WERI-Rb-1 (cell line): ENCODE measurements around the gene VMP1.
"Not testable (repeated sequence)": the region's sequence is repeated elsewhere in the genome, so short reads cannot be mapped to it uniquely, and the experiment has no call there.

Experiments
- DNase-seq: peaks from one replicate; pipeline ENCODE4 v3.0.0-alpha.2; 2020
- H3K27ac ChIP-seq: fragments of 250-450 bp; sonication (Bioruptor Pico); 2 replicates; pipeline ENCODE4 v1.5.1; 2020; ENCODE audit warnings: mild to moderate bottlenecking, moderate library complexity
- H3K27me3 ChIP-seq: fragments of 250-450 bp; sonication (Bioruptor Pico); 2 replicates; pipeline ENCODE4 v1.5.1; 2021; ENCODE audit warnings: mild to moderate bottlenecking, low read depth, moderate library complexity; ENCODE audit not compliant: insufficient read depth, severe bottlenecking
- H3K36me3 ChIP-seq: fragments of 250-450 bp; sonication (Bioruptor Pico); 2 replicates; pipeline ENCODE4 v1.5.1; 2020; ENCODE audit warnings: mild to moderate bottlenecking, moderate library complexity
- H3K4me3 ChIP-seq: 2 replicates; pipeline ENCODE4 v1.5.1; 2011; ENCODE audit warnings: low read depth, mild to moderate bottlenecking, control low read depth, low read length
- H3K9me3 ChIP-seq: fragments of 250-450 bp; sonication (Bioruptor Pico); 2 replicates; pipeline ENCODE4 v1.5.1; 2021; ENCODE audit warnings: mild to moderate bottlenecking, moderate library complexity; ENCODE audit not compliant: severe bottlenecking
- TF ChIP-seq, protein P1 (sequence below): IDR thresholded peaks from 2 replicates; pipeline ENCODE4 v1.5.1; 2011; ENCODE audit warnings: low read depth, mild to moderate bottlenecking, control low read depth, inconsistent platforms, low read length

Gene VMP1

DNA sequence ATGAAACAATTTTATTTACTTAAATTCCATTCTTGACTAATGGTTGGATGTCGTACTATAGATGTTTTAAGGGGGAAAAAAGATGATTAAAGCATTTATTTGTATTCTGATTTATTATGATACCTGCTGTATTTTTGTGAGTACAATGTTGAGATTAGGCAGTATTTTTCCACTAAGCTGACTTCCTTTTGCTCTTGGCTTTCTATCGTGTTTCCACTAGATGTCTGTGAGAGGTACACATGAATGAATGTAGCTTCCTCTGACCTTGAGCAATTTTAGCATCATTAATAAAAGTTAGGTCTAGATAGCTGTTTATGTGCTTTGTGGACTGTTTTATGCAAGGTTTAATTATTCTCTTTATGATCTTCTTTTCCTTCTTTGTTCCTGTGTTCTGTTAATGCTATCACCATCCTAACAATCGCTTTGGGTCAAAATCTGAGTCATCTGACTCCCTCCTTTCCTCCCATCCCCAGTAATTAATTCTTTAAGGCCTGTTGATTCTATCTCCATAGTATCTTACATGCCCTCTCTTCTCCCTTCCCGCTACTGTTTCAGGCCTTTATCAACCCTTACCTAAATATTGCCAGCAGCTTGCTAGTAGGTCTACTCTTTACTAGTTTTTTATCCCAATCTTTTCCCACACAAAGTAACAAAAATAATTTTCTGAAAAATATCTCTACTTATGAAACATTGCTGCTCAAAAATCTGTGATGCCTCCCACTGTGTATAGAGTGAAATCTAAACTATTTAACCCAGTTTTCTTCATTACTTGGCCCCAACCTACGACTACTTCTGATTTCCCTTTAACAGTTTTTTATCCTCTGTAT, 76.0 kb downstream of the VMP1 start:
- TF ChIP-seq, protein P1, sequence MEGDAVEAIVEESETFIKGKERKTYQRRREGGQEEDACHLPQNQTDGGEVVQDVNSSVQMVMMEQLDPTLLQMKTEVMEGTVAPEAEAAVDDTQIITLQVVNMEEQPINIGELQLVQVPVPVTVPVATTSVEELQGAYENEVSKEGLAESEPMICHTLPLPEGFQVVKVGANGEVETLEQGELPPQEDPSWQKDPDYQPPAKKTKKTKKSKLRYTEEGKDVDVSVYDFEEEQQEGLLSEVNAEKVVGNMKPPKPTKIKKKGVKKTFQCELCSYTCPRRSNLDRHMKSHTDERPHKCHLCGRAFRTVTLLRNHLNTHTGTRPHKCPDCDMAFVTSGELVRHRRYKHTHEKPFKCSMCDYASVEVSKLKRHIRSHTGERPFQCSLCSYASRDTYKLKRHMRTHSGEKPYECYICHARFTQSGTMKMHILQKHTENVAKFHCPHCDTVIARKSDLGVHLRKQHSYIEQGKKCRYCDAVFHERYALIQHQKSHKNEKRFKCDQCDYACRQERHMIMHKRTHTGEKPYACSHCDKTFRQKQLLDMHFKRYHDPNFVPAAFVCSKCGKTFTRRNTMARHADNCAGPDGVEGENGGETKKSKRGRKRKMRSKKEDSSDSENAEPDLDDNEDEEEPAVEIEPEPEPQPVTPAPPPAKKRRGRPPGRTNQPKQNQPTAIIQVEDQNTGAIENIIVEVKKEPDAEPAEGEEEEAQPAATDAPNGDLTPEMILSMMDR: no peak
- Histone ChIP-seq H3K9me3 (no peaks in the 10 kb centered on the region), H3K27ac (no peak overlapping the region), H3K36me3 (peaks cover 6% of the 10 kb centered on the region), H3K27me3 (no peaks in the 10 kb centered on the region), H3K4me3 (no peak overlapping the region)
- no peak for DNase-seq

DNA sequence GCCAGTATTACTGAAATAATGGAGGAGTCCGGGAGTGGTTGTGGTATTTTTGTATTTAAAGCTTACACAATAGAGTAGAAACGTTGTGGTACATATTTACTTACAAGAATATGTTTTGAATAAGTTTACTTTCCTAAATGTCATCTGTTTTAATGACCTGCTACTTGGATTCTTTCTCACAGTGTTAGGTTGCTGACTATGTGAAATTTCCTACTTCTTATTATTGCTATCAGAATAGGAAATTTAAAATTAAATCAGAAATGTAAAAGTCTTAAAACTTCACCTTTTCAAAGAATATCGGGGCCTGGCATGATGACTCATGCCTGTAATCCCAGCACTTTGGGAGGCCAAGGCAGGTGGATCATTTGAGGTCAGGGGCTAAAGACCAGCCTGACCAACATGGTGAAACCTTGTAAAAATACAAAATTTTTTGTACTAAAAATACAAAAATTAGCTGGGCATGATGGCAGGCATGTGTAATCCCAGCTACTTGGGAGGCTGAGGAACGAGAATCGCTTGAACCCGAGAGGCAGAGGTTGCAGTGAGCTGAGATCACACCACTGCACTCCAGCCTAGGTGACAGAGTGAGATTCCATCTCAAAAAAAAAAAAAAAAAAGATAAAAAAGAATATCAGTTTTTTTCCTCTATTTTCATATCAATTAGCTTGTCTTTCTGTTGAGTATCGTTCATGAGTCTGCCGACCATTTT, 77.8 kb downstream of the VMP1 start:
- no peak for DNase-seq
- no peak overlapping the region for H3K27ac ChIP-seq
- H3K36me3 ChIP-seq: no peaks in the 10 kb centered on the region; the same call in none of the 2 replicates
- H3K4me3 ChIP-seq: no peak overlapping the region
- TF ChIP-seq, protein P1: no peak
- H3K27me3 ChIP-seq: no peaks in the 10 kb centered on the region
- no peaks in the 10 kb centered on the region for H3K9me3 ChIP-seq

DNA sequence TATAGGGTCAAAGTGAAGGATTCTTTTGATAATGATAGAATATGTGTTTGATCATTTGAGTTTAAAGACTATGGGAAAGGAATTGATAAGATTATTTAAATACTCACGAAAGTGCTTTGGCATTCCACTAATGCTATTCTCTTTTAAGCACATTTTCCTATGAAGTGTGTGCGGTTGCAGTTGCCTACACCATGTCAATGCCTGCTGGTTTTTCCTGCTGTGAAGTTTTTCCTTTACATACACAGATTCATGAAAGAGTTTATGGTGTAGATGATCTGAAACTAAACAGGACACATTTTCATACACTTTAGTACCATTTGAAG, 78.7 kb downstream of the VMP1 start:
- Histone ChIP-seq H3K4me3 (no peak overlapping the region), H3K9me3 (no peaks in the 10 kb centered on the region), H3K27me3 (no peaks in the 10 kb centered on the region), H3K27ac (no peak overlapping the region), H3K36me3 (no peaks in the 10 kb centered on the region)
- DNase-seq: no peak
- TF ChIP-seq, protein P1: no peak

GRCh38 chr17:59786536-59787319, 79.3 kb downstream of the VMP1 start:
- Histone ChIP-seq H3K27me3 (no peaks in the 10 kb centered on the region), H3K4me3 (no peak overlapping the region), H3K36me3 (no peaks in the 10 kb centered on the region), H3K27ac (no peak overlapping the region), H3K9me3 (no peaks in the 10 kb centered on the region)
- DNase-seq: no peak
- TF ChIP-seq, protein P1: no peak

GRCh38 chr17:59789849-59790248, 82.4 kb downstream of the VMP1 start:
- H3K4me3 ChIP-seq, H3K27ac ChIP-seq, DNase-seq, H3K27me3 ChIP-seq, H3K9me3 ChIP-seq: not testable (repeated sequence)
- H3K36me3 ChIP-seq: peaks cover 12% of the 10 kb centered on the region

DNA sequence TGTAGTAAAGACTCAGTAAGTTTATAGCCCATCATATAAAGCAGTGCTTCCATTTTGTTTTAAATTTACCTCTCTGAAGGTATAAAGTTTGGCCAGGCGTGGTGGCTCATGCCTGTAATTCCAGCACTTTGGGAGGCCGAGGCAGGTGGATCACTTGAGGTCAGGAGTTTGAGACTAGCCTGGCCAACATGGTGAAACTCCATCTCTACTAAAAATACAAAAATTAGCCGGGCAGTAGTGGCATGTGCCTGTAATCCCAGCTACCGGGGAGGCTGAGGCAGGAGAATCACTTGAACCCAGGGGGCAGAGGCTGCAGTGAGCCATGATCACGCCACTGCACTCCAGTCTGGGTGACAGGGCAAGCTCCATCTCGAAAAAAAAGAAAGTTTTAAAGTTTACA, 83.0 kb downstream of the VMP1 start:
- DNase-seq, H3K4me3 ChIP-seq, H3K27me3 ChIP-seq, H3K27ac ChIP-seq, H3K9me3 ChIP-seq: not testable (repeated sequence)
- peaks cover 12% of the 10 kb centered on the region for H3K36me3 ChIP-seq
